Neural progenitor cell (in vitro differentiated cells): ENCODE data around the gene SMARCAD1. TPM values are rescaled to one million over a fixed set of nuclear protein-coding genes. Genes with fewer than 3 reads are reported as not detected.

Experiments used
- DNase-seq: peaks from one replicate; pipeline ENCODE4 v3.0.0-alpha.2; 2016; ENCODE audit warnings: low spot score
- H2AFZ ChIP-seq: fragments of 200-600 bp; sonication (generic); replicated peaks from 2 replicates; pipeline ENCODE4 v1.6.1; 2016; ENCODE audit warnings: antibody characterized with exemption
- H3F3A ChIP-seq: fragments of 200-600 bp; sonication (generic); 2 replicates; pipeline ENCODE4 v1.6.1; 2016; ENCODE audit warnings: antibody characterized with exemption, low read depth
- H3K27ac ChIP-seq: fragments of 200-600 bp; sonication (generic); 2 replicates; pipeline ENCODE4 v1.5.1; 2016; ENCODE audit warnings: mild to moderate bottlenecking
- H3K27me3 ChIP-seq: fragments of 200-600 bp; sonication (generic); 2 replicates; pipeline ENCODE4 v1.6.1; 2016; ENCODE audit warnings: mild to moderate bottlenecking, moderate library complexity
- H3K36me3 ChIP-seq: fragments of 200-600 bp; sonication (generic); 2 replicates; pipeline ENCODE4 v1.5.1; 2016
- H3K4me1 ChIP-seq: fragments of 200-600 bp; sonication (generic); 2 replicates; pipeline ENCODE4 v1.6.1; 2016; ENCODE audit warnings: mixed run types
- H3K4me2 ChIP-seq: fragments of 200-600 bp; sonication (generic); 2 replicates; pipeline ENCODE4 v1.6.1; 2016
- H3K4me3 ChIP-seq: fragments of 200-600 bp; sonication (generic); 2 replicates; pipeline ENCODE4 v1.5.1; 2016
- H3K79me2 ChIP-seq: fragments of 200-600 bp; sonication (generic); 2 replicates; pipeline ENCODE4 v1.6.1; 2016; ENCODE audit warnings: low read depth
- H3K9ac ChIP-seq: fragments of 200-600 bp; sonication (generic); 2 replicates; pipeline ENCODE4 v1.6.1; 2016
- H3K9me3 ChIP-seq: fragments of 200-600 bp; sonication (generic); 2 replicates; pipeline ENCODE4 v1.5.1; 2016; ENCODE audit warnings: low read depth
- H4K20me1 ChIP-seq: fragments of 200-600 bp; sonication (generic); 2 replicates; pipeline ENCODE4 v1.6.1; 2016; ENCODE audit warnings: low read depth
- H3K27ac Mint-ChIP-seq: 3 replicates; pipeline ENCODE4 v1.8.0; 2021; ENCODE audit warnings: mixed read lengths
- H3K27me3 Mint-ChIP-seq: 2 replicates; pipeline ENCODE4 v1.8.0; 2022; ENCODE audit warnings: low read depth, mild to moderate bottlenecking, inconsistent platforms, moderate library complexity, mixed read lengths; ENCODE audit not compliant: insufficient read depth
- H3K36me3 Mint-ChIP-seq: 3 replicates; pipeline ENCODE4 v1.8.0; 2021; ENCODE audit warnings: mixed read lengths
- H3K4me1 Mint-ChIP-seq: 3 replicates; pipeline ENCODE4 v1.8.0; 2021; ENCODE audit warnings: mixed read lengths
- H3K4me3 Mint-ChIP-seq: 3 replicates; pipeline ENCODE4 v1.8.0; 2021; ENCODE audit warnings: mild to moderate bottlenecking, moderate library complexity, mixed read lengths
- H3K9me3 Mint-ChIP-seq: 3 replicates; pipeline ENCODE4 v1.8.0; 2020; ENCODE audit warnings: mixed read lengths
- CTCF ChIP-seq: fragments of 200-600 bp; sonication (generic); IDR thresholded peaks from 2 replicates; pipeline ENCODE4 v1.5.1; 2017; ENCODE audit warnings: antibody characterized with exemption, mild to moderate bottlenecking
- EZH2 ChIP-seq: fragments of 200-600 bp; sonication (generic); IDR thresholded peaks from 2 replicates; pipeline ENCODE4 v1.6.1; 2017; ENCODE audit warnings: antibody characterized with exemption, mild to moderate bottlenecking, moderate library complexity
- EZH2phosphoT487 ChIP-seq: fragments of 200-600 bp; sonication (generic); IDR thresholded peaks from 2 replicates; pipeline ENCODE4 v1.6.1; 2017; ENCODE audit warnings: antibody characterized with exemption
- total RNA-seq: library from RNA; depleted of rRNA; stranded (reverse); fragments of >200 nt; gene quantifications from 2 replicates; pipeline ENCODE4 v1.2.3, GENCODE V29; 2015; ENCODE audit warnings: low replicate concordance

The SMARCAD1 gene
- total RNA-seq, 1 donor from 2014 or later = 115 TPM

DNA sequence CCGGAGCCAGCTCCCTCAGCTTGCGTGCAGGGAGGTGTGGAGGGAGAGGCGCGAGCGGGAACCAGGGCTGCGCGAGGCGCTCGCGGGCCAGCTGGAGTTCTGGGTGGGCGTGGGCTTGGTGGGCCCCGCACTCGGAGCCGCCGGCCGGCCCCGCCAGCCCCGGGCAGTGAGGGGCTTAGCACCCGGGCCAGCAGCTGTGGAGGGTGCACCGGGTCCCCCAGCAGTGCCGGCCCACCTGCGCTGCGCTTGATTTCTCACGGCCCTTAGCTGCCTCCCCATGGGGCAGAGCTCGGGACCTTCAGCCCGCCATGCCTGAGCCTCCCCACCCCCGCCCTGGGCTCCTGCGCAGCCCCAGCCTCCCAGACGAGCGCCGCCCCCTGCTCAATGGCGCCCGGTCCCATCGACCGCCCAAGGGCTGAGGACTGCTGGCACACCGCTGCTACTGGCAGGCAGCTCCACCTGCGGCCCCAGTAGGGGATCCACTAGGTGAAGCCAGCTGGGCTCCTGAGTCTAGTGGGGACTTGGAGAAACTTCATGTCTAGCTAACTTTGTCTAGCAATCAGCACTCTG is 37.8 kb upstream of the SMARCAD1 start:
- no peak for TF ChIP-seq EZH2
- no peaks in the 10 kb centered on the region for H3K27me3 ChIP-seq
- H3K27ac ChIP-seq = no peak overlapping the region
- Mint-ChIP-seq H3K4me3 (no peak overlapping the region), H3K36me3 (no peaks in the 10 kb centered on the region), H3K27ac (no peak overlapping the region), H3K27me3 (peaks cover 6% of the 10 kb centered on the region), H3K4me1 (peaks cover 3% of the 10 kb centered on the region), H3K9me3 (peaks cover 4% of the 10 kb centered on the region)
- H3F3A ChIP-seq = no peaks in the 10 kb centered on the region
- H4K20me1 ChIP-seq = no peaks in the 10 kb centered on the region
- H3K36me3 ChIP-seq = no peaks in the 10 kb centered on the region
- H3K79me2 ChIP-seq = no peaks in the 10 kb centered on the region
- no peak for DNase-seq
- peaks cover 5% of the 10 kb centered on the region for H3K4me1 ChIP-seq
- H3K9ac ChIP-seq = no peak overlapping the region
- H2AFZ ChIP-seq = no peak overlapping the region
- no peak overlapping the region for H3K4me3 ChIP-seq
- H3K4me2 ChIP-seq = no peak overlapping the region
- no peaks in the 10 kb centered on the region for H3K9me3 ChIP-seq

DNA sequence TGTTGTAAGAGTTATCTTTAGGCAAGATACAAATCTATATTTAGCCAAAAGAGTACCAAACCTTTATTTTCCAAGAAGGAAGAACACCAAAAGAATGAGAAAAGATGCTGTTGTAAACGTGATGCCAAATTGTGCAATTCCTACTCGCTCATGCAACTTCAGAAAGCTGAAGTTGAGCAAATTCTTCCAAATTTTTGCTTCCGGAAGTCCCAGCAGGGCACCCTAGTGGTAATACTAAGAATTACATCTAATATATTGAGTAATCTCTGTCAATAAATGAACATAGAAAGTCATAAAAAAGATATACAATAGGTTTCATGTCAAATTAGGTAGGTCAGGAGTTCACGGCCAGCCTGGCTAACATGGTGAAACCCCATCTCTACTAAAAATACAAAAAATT is 36.0 kb upstream of the SMARCAD1 start:
- Mint-ChIP-seq H3K9me3 (peaks cover 4% of the 10 kb centered on the region), H3K36me3 (no peaks in the 10 kb centered on the region), H3K27ac (no peak overlapping the region), H3K27me3 (peaks cover 6% of the 10 kb centered on the region), H3K4me1 (no peaks in the 10 kb centered on the region), H3K4me3 (no peak overlapping the region)
- no peak for TF ChIP-seq EZH2phosphoT487
- TF ChIP-seq EZH2 = no peak
- TF ChIP-seq CTCF = peak; percentile 53
- Histone ChIP-seq H3K4me3 (no peak overlapping the region), H3K9ac (no peak overlapping the region), H3K27me3 (no peaks in the 10 kb centered on the region), H3K79me2 (no peaks in the 10 kb centered on the region), H2AFZ (no peak overlapping the region), H3K36me3 (no peaks in the 10 kb centered on the region), H3K9me3 (no peaks in the 10 kb centered on the region), H3K4me1 (no peaks in the 10 kb centered on the region), H3K27ac (no peak overlapping the region), H3F3A (no peaks in the 10 kb centered on the region), H3K4me2 (no peak overlapping the region), H4K20me1 (no peaks in the 10 kb centered on the region)
- no peak for DNase-seq

DNA sequence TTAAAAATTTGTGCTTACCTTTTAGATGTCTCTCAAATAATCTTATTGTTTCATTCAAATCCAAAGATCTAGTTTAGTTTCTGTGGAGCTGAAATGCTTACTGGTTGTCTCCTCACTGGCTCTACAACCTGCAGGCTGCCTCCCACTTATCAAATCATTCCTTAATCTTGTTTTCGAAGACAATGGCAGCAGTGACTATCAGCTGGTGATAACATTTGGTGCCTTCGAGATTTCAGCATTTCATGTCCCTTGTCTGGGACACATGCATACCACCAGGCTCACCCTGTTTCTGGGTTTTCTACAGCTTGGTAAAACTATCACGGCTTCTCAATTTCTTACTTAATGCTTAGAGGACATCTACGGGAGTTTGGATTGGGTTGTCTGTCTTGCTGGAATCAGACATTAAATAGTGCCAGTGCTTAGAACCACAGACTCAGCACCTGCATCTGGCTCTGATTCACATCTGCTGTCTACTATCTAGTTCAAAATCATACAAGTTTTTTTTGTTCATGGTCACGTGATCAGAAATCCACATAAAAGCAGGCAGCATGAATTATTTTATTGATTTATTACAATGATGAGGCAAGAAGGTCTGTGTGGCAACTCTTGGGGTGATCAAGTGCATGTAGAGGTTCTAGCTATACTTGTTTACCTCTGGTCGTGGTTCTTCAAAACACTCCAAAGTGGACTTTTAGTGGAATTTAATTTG is 32.0 kb upstream of the SMARCAD1 start:
- no peak overlapping the region for H3K9ac ChIP-seq
- no peaks in the 10 kb centered on the region for H3F3A ChIP-seq
- H3K4me3 ChIP-seq = no peak overlapping the region
- Mint-ChIP-seq H3K9me3 (no peaks in the 10 kb centered on the region), H3K27ac (no peak overlapping the region), H3K4me3 (no peak overlapping the region), H3K4me1 (no peaks in the 10 kb centered on the region), H3K27me3 (peaks cover 2% of the 10 kb centered on the region), H3K36me3 (no peaks in the 10 kb centered on the region)
- H3K9me3 ChIP-seq = no peaks in the 10 kb centered on the region
- TF ChIP-seq CTCF (no peak), EZH2 (no peak), EZH2phosphoT487 (no peak)
- H3K36me3 ChIP-seq = no peaks in the 10 kb centered on the region
- DNase-seq = no peak
- H4K20me1 ChIP-seq = no peaks in the 10 kb centered on the region
- H3K27ac ChIP-seq = no peak overlapping the region
- no peak overlapping the region for H2AFZ ChIP-seq
- no peak overlapping the region for H3K4me2 ChIP-seq
- H3K79me2 ChIP-seq = no peaks in the 10 kb centered on the region
- H3K27me3 ChIP-seq = no peaks in the 10 kb centered on the region
- no peaks in the 10 kb centered on the region for H3K4me1 ChIP-seq

GRCh38 chr4:94177822-94178221 is 29.8 kb upstream of the SMARCAD1 start:
- peak; percentile 21 for DNase-seq
- Histone ChIP-seq H3K9ac (no peak overlapping the region), H3K9me3 (no peaks in the 10 kb centered on the region), H3K27ac (no peak overlapping the region), H3K4me1 (no peaks in the 10 kb centered on the region), H4K20me1 (no peaks in the 10 kb centered on the region), H3K27me3 (no peaks in the 10 kb centered on the region), H3F3A (no peaks in the 10 kb centered on the region), H3K79me2 (no peaks in the 10 kb centered on the region), H2AFZ (no peak overlapping the region), H3K36me3 (no peaks in the 10 kb centered on the region), H3K4me2 (no peak overlapping the region), H3K4me3 (no peak overlapping the region)
- TF ChIP-seq CTCF (no peak), EZH2phosphoT487 (no peak), EZH2 (no peak)
- Mint-ChIP-seq H3K27me3 (peaks cover 2% of the 10 kb centered on the region), H3K27ac (no peak overlapping the region), H3K4me1 (no peaks in the 10 kb centered on the region), H3K4me3 (no peak overlapping the region), H3K9me3 (no peaks in the 10 kb centered on the region), H3K36me3 (no peaks in the 10 kb centered on the region)
